ENCODE measurements around the gene PPP1R13L.

DNA sequence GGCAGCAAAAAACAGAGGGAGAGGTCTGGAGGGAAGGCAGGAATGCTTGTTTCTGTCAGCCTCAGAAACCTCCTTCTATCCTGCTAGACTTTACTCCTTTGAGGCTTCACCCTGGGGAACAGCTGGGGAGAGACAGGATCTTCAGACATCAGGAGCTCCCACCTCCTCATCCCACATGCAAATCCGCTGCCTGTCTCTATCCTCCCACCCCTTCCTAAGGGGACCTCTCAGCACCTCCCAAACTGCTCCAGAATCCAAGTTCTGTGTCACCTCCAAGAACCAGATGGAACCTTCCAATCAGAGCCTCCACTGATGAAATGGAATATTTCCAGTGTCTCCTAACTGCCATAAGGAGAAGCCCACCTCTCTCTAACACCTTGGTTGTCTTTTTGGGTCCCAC is 24.8 kb downstream of the PPP1R13L start:
- TF ChIP-seq, protein P1, sequence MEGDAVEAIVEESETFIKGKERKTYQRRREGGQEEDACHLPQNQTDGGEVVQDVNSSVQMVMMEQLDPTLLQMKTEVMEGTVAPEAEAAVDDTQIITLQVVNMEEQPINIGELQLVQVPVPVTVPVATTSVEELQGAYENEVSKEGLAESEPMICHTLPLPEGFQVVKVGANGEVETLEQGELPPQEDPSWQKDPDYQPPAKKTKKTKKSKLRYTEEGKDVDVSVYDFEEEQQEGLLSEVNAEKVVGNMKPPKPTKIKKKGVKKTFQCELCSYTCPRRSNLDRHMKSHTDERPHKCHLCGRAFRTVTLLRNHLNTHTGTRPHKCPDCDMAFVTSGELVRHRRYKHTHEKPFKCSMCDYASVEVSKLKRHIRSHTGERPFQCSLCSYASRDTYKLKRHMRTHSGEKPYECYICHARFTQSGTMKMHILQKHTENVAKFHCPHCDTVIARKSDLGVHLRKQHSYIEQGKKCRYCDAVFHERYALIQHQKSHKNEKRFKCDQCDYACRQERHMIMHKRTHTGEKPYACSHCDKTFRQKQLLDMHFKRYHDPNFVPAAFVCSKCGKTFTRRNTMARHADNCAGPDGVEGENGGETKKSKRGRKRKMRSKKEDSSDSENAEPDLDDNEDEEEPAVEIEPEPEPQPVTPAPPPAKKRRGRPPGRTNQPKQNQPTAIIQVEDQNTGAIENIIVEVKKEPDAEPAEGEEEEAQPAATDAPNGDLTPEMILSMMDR (IDR thresholded peaks at IDR 0.05): no peak
- TF ChIP-seq ZFX (IDR thresholded peaks at IDR 0.05; ENCODE audit: borderline replicate concordance): no peak

All from 22Rv1 (cell line).